Effector CD4-positive, alpha-beta T cell (primary cell): ENCODE data around the gene TMEM200C.
"Not testable (repeated sequence)": the region's sequence is repeated elsewhere in the genome, so short reads cannot be mapped to it uniquely, and the experiment has no call there.

Experiments used
- DNase-seq: peaks from one replicate; pipeline ENCODE4 v3.0.0-alpha.2; 2020

The TMEM200C gene

DNA sequence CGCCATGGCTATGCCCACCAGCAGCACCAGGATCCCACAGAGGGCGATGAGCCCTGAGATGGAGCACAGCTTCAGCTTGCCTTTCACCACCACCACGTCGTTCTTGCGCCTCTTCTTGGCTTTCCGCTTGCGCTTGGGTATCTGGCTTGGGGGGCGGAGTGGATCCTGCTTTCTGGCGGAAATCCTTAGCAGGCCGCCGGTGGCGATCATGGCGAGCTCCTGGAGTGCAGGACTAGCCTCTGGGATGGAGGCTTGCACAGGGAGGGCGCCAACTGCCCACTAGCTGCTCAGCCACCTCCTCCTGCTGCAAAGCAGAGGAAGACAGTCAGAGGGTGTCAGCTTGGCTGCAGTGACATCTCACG is 3.5 kb downstream of the TMEM200C start:
- DNase-seq, result no peak

DNA sequence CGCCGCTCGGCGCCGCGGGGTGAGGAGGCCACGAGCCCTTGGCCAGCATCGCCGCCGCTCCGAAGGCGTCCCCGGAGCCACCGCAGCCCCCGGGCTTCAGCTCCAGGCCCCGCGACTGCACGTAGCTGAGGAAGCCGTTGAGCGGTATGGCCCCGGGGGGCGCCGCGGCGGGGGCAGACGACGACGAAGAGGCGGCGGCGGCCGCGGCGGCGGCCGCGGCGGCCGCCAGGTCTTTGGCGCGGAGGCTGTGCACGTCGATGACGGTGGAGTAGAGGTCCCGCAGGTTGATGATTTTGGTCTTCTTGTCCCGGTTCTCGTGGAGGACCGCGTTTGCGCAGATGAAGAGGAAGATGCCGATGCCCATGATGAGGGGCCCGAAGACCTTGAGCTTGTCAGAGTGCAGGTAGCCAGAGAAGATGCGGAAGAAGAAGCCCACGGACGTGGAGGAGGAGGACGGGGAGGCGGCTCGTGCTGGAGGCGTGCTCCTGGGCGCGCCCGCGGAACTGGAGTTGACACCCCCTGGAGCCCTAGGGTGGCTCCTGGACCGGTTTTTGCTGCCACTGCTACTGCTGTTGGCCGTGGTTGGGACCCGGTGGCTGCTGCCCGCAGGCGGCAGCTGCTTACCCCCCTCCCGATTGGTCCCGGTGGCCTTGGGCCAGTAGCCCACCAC is 4.0 kb downstream of the TMEM200C start:
- DNase-seq, result no peak

DNA sequence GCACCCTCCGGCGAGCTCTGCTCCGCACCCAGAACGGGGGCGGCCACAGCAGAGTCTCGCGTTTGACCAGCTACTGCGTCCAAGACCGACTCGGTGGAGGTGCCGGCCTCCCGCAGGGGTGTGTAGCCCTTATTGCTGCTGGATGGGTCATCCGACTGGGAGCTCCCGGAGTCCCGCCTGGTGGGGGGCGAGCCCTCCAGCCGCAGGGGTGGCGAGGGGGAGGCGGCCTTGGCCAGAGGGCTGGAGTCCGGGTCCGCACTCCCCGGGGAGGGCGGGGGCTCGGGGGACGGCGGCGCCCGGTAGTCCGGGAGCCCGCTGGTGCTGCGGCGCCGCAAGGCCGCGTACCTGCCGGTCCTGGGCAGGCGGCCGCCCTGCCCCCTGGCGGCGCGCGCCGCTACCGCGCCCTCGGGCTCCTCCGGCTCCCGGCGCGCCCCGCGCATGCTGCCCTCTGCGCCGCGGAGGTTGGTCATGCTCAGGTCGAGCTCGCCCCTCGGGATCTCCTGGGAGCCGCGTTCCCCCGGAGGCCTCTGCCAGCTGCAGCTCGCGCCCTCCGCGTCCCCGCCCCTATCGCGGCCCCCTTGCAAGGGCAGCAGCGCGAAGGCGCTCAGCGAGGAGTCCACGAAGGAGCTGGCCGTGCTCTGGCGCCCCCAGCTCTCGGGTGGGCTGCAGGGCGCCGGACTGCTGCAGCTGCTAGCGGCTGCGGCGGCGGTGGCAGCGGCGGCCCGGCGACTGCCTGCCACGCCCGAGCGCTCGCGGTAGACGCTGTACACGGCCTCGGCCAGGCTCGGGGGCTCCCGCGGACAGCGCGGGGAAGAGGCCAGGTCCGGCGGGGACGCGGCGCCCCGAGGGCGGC is 4.8 kb downstream of the TMEM200C start:
- DNase-seq, result no peak

- DNase-seq, result no peak
Observed at GRCh38 chr18:5885361-5885760, 10.0 kb downstream of the TMEM200C start.

- DNase-seq, result no peak
Observed at GRCh38 chr18:5884375-5884774, 10.9 kb downstream of the TMEM200C start.

GRCh38 chr18:5879479-5879882 is 15.8 kb downstream of the TMEM200C start:
- DNase-seq, result no peak

DNA sequence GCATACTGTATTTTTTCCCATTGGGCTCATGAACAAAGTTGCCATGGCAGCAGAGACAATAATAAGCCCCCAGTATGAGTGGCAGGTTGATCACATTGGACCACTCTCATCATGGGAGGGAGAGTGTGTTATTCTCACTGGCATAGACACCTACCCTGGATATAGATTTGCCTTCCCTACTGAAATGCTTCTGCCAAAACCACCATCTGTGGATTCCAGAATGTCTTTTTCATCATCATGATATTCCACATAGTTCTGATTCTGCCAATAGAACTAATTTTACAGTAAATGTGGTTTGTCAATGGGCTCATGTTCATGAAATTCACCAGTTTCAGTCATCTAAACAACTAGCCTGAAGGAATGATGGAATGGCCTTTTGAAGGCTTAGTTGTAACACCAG is 18.4 kb downstream of the TMEM200C start:
- DNase-seq, result no peak

GRCh38 chr18:5874336-5874735 is 21.0 kb downstream of the TMEM200C start:
- DNase-seq, result no peak

DNA sequence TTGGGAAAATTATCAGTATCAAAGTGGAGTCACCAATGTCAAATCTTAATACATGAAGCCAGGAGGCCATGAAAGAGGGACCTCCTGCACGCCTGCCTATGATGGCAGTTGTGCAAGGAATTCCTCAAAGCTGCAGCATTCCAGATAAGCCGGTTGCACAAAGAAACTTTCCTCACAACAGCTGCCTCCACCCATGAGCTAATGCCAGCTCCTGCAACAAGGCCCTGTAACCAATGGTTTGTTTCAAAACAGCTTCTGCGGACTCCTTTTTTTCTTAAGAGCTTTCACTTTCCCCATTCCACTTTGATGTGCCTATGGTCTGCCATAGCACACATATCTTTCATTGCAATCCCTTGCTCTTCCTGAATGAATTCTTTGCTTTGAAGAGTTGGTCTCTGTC is 22.4 kb downstream of the TMEM200C start:
- DNase-seq, result no peak

- no peak for DNase-seq
Observed at GRCh38 chr18:5871426-5871825, 23.9 kb downstream of the TMEM200C start.

DNA sequence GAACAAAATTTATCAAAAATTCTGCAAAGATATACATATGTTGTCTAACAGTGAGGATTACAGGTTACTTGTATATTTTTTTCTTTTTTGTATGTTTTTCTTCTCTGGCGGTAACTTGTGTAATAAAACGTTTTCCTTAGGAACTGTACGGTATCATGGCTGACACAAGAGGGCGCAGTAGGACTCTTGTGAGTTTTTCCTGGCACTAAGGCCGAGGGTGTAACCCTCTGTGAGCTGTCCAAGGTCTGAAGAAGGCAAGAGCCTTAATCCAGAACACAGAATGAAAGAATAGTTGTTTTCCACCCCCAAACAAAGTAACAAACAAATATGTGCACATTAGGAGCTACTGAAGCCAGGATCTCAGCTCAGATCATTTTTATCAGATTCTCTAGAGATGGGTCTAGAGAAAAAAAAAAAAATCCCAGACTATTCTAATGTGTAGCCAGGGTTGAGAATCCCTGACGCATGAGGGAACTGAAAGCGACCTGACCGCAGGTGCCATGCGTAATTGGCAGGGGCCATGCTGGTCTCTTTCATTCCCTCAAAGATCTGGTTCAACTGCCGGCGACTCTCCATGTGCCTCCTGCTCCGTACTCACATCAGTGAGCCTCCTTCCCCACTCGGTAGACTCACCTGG is 27.0 kb downstream of the TMEM200C start:
- DNase-seq, result no peak

GRCh38 chr18:5865521-5865920 is 29.8 kb downstream of the TMEM200C start:
- no peak for DNase-seq

DNA sequence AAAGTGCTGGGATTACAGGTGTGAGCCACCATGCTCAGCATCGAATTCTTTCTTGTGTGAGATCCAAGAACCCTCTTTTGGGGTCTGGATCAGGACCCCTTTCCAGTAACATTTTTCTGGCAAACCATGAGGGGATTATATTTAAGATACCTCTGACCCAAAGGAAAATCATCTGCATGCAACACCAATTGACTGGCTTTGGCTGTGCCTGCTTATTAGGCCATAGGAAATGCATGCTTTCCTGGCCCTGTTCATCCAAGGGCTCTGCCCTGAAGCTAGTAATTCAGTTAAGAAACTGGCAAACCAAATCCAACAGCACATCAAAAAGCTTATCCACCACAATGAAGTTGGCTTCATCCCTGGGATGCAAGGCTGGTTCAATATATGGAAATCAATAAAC is 33.2 kb downstream of the TMEM200C start:
- not testable (repeated sequence) for DNase-seq

DNA sequence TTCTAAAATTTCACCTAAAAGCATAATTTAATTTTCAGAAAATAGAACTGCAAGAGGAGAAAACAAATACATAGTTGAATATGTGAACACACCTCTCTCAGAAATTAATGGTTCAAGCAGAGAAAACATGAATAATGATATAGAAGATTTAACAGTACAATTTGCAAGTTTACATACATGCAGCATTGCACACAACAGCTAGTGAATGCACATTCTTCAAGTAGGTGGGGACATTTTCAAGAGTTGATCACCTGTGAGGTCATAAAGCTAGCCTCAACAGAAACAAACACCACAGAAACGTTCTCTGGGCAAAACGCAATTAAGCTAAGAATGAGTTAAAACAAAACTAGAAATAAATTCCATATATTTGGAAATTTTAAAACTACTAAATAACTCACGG is 38.1 kb downstream of the TMEM200C start:
- DNase-seq, result no peak

GRCh38 chr18:5853253-5853652 is 42.1 kb downstream of the TMEM200C start:
- no peak for DNase-seq

DNA sequence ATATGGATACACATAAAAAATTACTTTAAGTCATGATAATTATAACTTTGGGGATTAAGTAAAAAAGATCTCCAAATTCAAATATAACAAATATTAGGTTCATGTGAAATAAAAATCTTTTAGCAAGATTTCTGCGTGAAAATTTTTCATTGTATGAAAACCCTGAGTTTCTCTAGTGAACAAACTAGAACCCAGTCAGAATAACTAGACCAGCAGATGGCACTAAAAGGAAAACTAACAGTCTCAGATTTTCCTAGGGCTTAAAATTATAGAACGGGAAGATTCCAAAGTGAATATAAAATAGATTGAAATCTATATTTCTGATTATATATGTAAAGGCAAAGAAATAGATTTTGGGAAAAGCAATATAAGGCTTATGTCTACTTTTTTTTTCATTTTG is 43.3 kb downstream of the TMEM200C start:
- no peak for DNase-seq

GRCh38 chr18:5842653-5843052 is 52.7 kb downstream of the TMEM200C start:
- DNase-seq, result no peak

GRCh38 chr18:5841518-5841917 is 53.8 kb downstream of the TMEM200C start:
- DNase-seq, result no peak

GRCh38 chr18:5840547-5840946 is 54.8 kb downstream of the TMEM200C start:
- DNase-seq, result no peak

DNA sequence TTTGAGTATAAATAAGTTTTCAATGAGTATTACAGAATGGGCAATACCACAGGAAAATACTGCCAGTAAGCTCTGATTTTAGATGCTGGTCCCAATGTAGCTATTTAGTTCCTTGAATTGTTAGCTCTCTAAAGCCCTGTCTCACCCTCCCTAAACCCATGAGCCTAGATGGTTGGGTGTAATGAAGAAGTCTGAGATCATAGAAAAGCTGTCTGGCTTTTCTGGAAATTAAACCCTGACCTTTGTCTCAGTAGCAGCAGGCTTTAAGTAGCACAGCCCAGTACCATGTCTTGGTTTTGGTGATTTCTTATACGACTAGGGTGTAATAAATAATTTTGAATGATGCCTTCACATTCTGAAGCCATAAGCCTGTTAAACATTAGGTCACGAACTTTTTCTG is 55.3 kb downstream of the TMEM200C start:
- no peak for DNase-seq

GRCh38 chr18:5839102-5839501 is 56.2 kb downstream of the TMEM200C start:
- no peak for DNase-seq
